ENCODE measurements around the gene ARL15. TPM values are rescaled to one million over a fixed set of nuclear protein-coding genes. Genes with fewer than 3 reads are reported as not detected.

Gene ARL15
- total and polyA plus RNA-seq, 2 of the 8 experiments (the other 6 are each of a cell fraction or from before 2014, with no cell fraction given) = 9.9 to 21.2 TPM

- Histone ChIP-seq H2BK15ac (ENCODE audit: low read length) (no peak overlapping the region), H3K18ac (ENCODE audit: extremely low read depth, low read length) (no peak overlapping the region), H3K23ac (ENCODE audit: insufficient read length) (no peak overlapping the region), H3K79me1 (ENCODE audit: low read depth, low read length) (no peaks in the 10 kb centered on the region), H3K36me3 (ENCODE audit: control insufficient read depth in 2 of 4, insufficient read depth in 4 of 4, low read length in 3 of 4) (no peaks in the 10 kb centered on the region), H3K9ac (replicated peaks in 1 of 4; ENCODE audit: extremely low read depth in 1 of 4, low read depth in 3 of 4, low read length in 3 of 4) (no peak overlapping the region), H3K4me1 (replicated peaks in 1 of 4; ENCODE audit: control insufficient read depth in 3 of 4, insufficient read depth in 4 of 4, low read length in 3 of 4) (no peaks in the 10 kb centered on the region; a peak in 1 of 7 replicates), H3K23me2 (ENCODE audit: low read depth, low read length) (no peaks in the 10 kb centered on the region), H2AK5ac (ENCODE audit: low read depth, low read length) (no peak overlapping the region), H3K56ac (replicated peaks; ENCODE audit: insufficient read length, low read depth, low read length) (no peak overlapping the region), H4K20me1 (replicated peaks in 1 of 2; ENCODE audit: control insufficient read depth in 1 of 2, insufficient read depth in 2 of 2, low read length in 2 of 2) (no peaks in the 10 kb centered on the region), H4K91ac (replicated peaks; ENCODE audit: insufficient read length, low read length) (no peak overlapping the region), H3K4me2 (ENCODE audit: insufficient read depth in 1 of 2, low read depth in 2 of 2, low read length in 2 of 2) (no peak overlapping the region), H4K8ac (ENCODE audit: extremely low read depth, insufficient read depth, low read length) (no peak overlapping the region), H3K4ac (replicated peaks; ENCODE audit: insufficient read length, low read depth, low read length) (no peak overlapping the region), H3K9me3 (ENCODE audit: insufficient read depth in 2 of 2, low read depth in 1 of 2, low read length in 1 of 2) (no peaks in the 10 kb centered on the region), H2BK5ac (ENCODE audit: low read depth, low read length) (no peak overlapping the region), H3K27me3 (replicated peaks in 1 of 4; ENCODE audit: control insufficient read depth in 3 of 4, extremely low read depth in 1 of 4, insufficient read depth in 3 of 4, low read length in 3 of 4) (no peaks in the 10 kb centered on the region), H3K27ac (ENCODE audit: low read depth, low read length) (no peak overlapping the region), H3K4me3 (ENCODE audit: extremely low read depth in 1 of 4, insufficient read depth in 2 of 4, low read depth in 3 of 4, low read length in 4 of 4) (no peak overlapping the region), H2BK120ac (replicated peaks; ENCODE audit: low read depth, low read length) (no peak overlapping the region), H2BK12ac (ENCODE audit: low read depth, low read length) (no peak overlapping the region), H2AFZ (ENCODE audit: low read length) (no peak overlapping the region), H3K14ac (ENCODE audit: insufficient read length) (no peak overlapping the region), H3K79me2 (ENCODE audit: control insufficient read depth in 1 of 2, insufficient read depth in 2 of 2, low read length in 2 of 2) (no peaks in the 10 kb centered on the region), H4K5ac (ENCODE audit: insufficient read length, low read depth, low read length) (no peak overlapping the region), H2BK20ac (ENCODE audit: low read length) (no peak overlapping the region)
- DNase-seq (ENCODE audit: low read depth in 1 of 2, low spot score in 2 of 2) = no peak
- POLR2A ChIA-PET (ENCODE audit: partially characterized antibody) = no interaction called here
- 95% methylated on average over 3 of the region's 3 CpGs; no CpG with 5 or more reads in 1 of the 2 experiments for WGBS, 2 experiments (ENCODE audit: extremely low coverage in 1 of 2, insufficient coverage in 1 of 2, insufficient read length in 1 of 2, insufficient replicate concordance in 2 of 2, low coverage in 1 of 2, low lambda C conversion rate in 2 of 2, missing lambda C conversion rate in 1 of 2)
- CTCF ChIA-PET (ENCODE audit: partially characterized antibody) = interaction anchor here (1.8 kb wide), 1 partner anchor 11 kb away, joined by 7 read pairs; no protein-coding TSS in a partner anchor
- no peak for FAIRE-seq
- TF ChIP-seq POLR2A (IDR thresholded peaks at IDR 0.05; ENCODE audit: control extremely low read depth in 1 of 2, low read depth in 2 of 2, low read length in 2 of 2) = no peak
- TF ChIP-seq ATF2 (IDR thresholded peaks at IDR 0.05; ENCODE audit: low read length) = no peak
- TF ChIP-seq KDM4A (IDR thresholded peaks at IDR 0.05; ENCODE audit: low read depth, low read length, severe bottlenecking) = no peak
- no peak for TF ChIP-seq RFX5 (IDR thresholded peaks at IDR 0.05; ENCODE audit: borderline replicate concordance, low read depth, low read length)
- no peak for TF ChIP-seq HDAC2 (IDR thresholded peaks at IDR 0.05; ENCODE audit: borderline replicate concordance in 1 of 2, low read depth in 2 of 2, low read length in 2 of 2)
- TF ChIP-seq SP4 (IDR thresholded peaks at IDR 0.05; ENCODE audit: low read length) = no peak
- TF ChIP-seq MAX (IDR thresholded peaks at IDR 0.05) = no peak
Observed at GRCh38 chr5:54073131-54073530, 237.2 kb downstream of the ARL15 start.

Measured in H1 (cell line).